Transverse colon (tissue), 4 donors: ENCODE measurements around the gene SUMO2. TPM values are rescaled to one million over a fixed set of nuclear protein-coding genes. Genes with fewer than 3 reads are reported as not detected.
"Not testable (repeated sequence)": the region's sequence is repeated elsewhere in the genome, so short reads cannot be mapped to it uniquely, and the experiment has no call there.

Experiments
- DNase-seq: peaks from one replicate; pipeline ENCODE4 v3.0.0-alpha.2; 2019
- H3K27ac ChIP-seq, 4 donors: fragments of 200-600 bp; sonication (generic); 2 replicates each; pipeline ENCODE4 v1.5.1; 2016 to 2018; ENCODE audit warnings: inconsistent platforms in 4 of 4
- H3K27me3 ChIP-seq: fragments of 200-600 bp; sonication (generic); 2 replicates; pipeline ENCODE4 v1.5.1; 2017; ENCODE audit warnings: inconsistent platforms
- H3K36me3 ChIP-seq, 4 donors: fragments of 200-600 bp; sonication (generic); 2 replicates each; pipeline ENCODE4 v1.5.1; 2017 to 2019; ENCODE audit warnings: inconsistent platforms in 4 of 4
- H3K4me1 ChIP-seq, 4 donors: fragments of 200-600 bp; sonication (generic); 2 replicates each; pipeline ENCODE4 v1.5.1; 2017 to 2020; ENCODE audit warnings: inconsistent platforms in 4 of 4
- H3K4me3 ChIP-seq, 4 donors: fragments of 200-600 bp; sonication (generic); 1 replicate in 1 of 4; 2 replicates in 3 of 4; pipeline versions ENCODE4 v1.5.1 to v1.6.1; 2017 to 2019; ENCODE audit warnings: inconsistent platforms in 4 of 4
- H3K9me3 ChIP-seq, 2 donors: fragments of 200-600 bp; sonication (generic); 2 replicates each; pipeline ENCODE4 v1.5.1; 2017 to 2019; ENCODE audit warnings: inconsistent platforms in 2 of 2
- CTCF ChIP-seq, 5 experiments: fragments of 200-600 bp in 3 of 5; fragments of 450-650 bp in 2 of 5; sonication (generic) in 3 of 5; IDR thresholded peaks; 1 replicate in 2 of 5; 2 replicates in 3 of 5; pipeline ENCODE4 v1.5.1; 2016 to 2017; ENCODE audit warnings: antibody characterized with exemption in 5 of 5, inconsistent platforms in 3 of 5, mild to moderate bottlenecking in 2 of 5, moderate library complexity in 1 of 5
- EP300 ChIP-seq: sonication (generic); formaldehyde crosslinking; IDR thresholded peaks from one replicate; pipeline ENCODE4 v1.6.1; 2017; ENCODE audit warnings: antibody characterized with exemption, low read depth
- POLR2A ChIP-seq: fragments of 450-650 bp; IDR thresholded peaks from one replicate; pipeline ENCODE4 v1.6.1; 2016; ENCODE audit warnings: antibody characterized with exemption, mild to moderate bottlenecking, moderate library complexity
- POLR2AphosphoS5 ChIP-seq, 3 donors: sonication (generic); formaldehyde crosslinking; IDR thresholded peaks; one replicate each; pipeline ENCODE4 v1.6.1; 2016; ENCODE audit warnings: antibody characterized with exemption in 3 of 3
- WGBS, 2 donors: methylation state at CpG; one replicate each; pipeline ENCODE4 v1.1.5; 2018; ENCODE audit warnings: low coverage in 1 of 2; 5-methylcytosine and 5-hydroxymethylcytosine counted together
- in situ Hi-C, 4 donors: fragments of 200-750 bp; cut with MboI; loops; one replicate each; pipeline versions ENCODE4 v1.15.0 to v1.15.1; 2017; ENCODE audit warnings: low sequenced_read_pairs in 3 of 4, low pct_ligation_motif_present in 1 of 4, low pct_unique_long_range_greater_than_20kb in 1 of 4
- intact Hi-C: fragments of 100-400 bp; cut with DNase I; formaldehyde crosslinking; loops from one replicate; pipeline ENCODE4 v1.15.1; 2023; ENCODE audit warnings: low total_unique reads
- total RNA-seq, 4 donors: library from RNA; depleted of rRNA; stranded (reverse); fragments of >200 nt; gene quantifications; one replicate each; pipeline ENCODE4 v1.1.0, GENCODE V29; 2016

Gene SUMO2
- total RNA-seq, 4 donors from 2014 or later: 6.4 to 56.5 (median 47.9) TPM

DNA sequence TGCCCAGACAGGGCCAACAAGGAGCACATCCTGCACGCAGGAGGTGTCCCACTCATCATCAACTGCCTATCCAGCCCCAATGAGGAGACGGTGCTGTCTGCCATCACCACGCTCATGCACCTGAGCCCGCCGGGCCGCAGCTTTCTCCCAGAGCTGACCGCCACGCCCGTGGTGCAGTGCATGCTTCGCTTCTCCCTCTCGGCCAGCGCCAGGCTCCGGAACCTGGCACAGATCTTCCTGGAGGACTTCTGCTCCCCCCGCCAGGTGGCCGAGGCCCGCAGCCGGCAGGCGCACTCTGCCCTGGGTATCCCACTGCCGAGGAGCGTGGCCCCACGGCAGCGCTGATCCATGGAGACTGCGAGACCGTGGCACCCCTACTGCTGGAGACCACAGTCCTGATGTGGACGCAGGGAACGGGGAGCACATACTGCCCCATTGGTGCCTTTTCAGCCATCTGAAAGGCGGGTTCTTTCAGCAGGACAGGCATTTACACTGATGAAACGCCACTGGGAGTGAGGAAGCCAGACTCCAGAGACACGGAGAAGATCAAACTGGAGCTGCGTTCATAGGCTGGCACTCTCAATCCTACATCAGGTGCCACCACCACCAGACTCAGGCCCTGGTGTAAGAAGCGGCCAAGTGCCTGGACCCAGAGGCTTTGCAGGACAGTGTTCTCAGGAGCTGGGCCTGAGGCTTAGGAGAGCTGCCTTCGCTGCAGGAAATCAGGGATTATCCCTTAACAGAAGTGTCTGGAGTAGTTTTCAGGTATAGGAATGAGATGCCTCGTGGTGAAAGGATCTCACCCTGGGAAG lies 53.9 kb downstream of the SUMO2 start:
- no peak for TF ChIP-seq EP300
- no peak for TF ChIP-seq CTCF (IDR thresholded peaks at IDR 0.05)
- no peak for TF ChIP-seq POLR2A
- no peak for TF ChIP-seq POLR2AphosphoS5 (IDR thresholded peaks at IDR 0.05)
- no peak overlapping the region for H3K4me3 ChIP-seq
- 89% methylated on average over 21 of the region's 33 CpGs; no CpG with 5 or more reads in 1 of the 2 donors for WGBS, 2 donors
- H3K27me3 ChIP-seq: no peaks in the 10 kb centered on the region
- peaks cover 10 to 69% (median 38%) of the 10 kb centered on the region in 4 donors for H3K4me1 ChIP-seq
- peak overlapping the region; percentile 54 to 97 (median 72) for H3K27ac ChIP-seq
- no peaks in the 10 kb centered on the region for H3K36me3 ChIP-seq
- DNase-seq: no peak
- in situ Hi-C loops: no loop called here
- H3K9me3 ChIP-seq: no peaks in the 10 kb centered on the region
- intact Hi-C loops: no loop called here

GRCh38 chr17:75127936-75128335 lies 54.8 kb downstream of the SUMO2 start:
- H3K27me3 ChIP-seq, H3K36me3 ChIP-seq, in situ Hi-C loops, H3K4me3 ChIP-seq, H3K9me3 ChIP-seq, intact Hi-C loops: not testable (repeated sequence)
- WGBS, 2 donors: 59 to 68% methylated on average over 5 of the region's 5 CpGs
- DNase-seq: peak; percentile 38
- H3K4me1 ChIP-seq: peaks cover 10 to 79% (median 40%) of the 10 kb centered on the region in 4 donors
- peak overlapping the region; percentile 54 to 97 (median 72) for H3K27ac ChIP-seq

DNA sequence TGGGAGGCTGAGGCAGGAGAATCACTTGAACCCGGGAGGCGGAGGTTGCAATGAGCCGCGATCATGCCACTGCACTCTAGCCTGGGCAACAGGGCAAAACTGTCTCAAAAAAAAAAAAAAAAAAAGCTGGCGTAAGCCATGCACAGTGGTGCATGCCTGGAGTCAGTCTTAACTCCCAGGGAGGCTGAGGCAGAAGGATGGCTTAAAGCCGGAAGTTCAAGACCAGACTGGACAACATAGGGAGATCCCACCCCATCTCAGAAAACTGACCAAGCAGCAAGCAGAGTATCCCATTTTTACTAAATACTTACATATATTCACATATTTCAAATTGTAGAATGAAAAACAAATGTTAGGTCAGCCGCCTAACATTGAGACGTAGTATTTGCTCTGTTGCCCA lies 55.8 kb downstream of the SUMO2 start:
- intact Hi-C loops (no loop called here), in situ Hi-C loops (no loop called here)
- Histone ChIP-seq H3K36me3 (no peaks in the 10 kb centered on the region), H3K4me1 (peaks cover 10 to 85% (median 40%) of the 10 kb centered on the region in 4 donors), H3K9me3 (no peaks in the 10 kb centered on the region), H3K27ac (peak overlapping the region; percentile 54 to 97 (median 72)), H3K27me3 (no peaks in the 10 kb centered on the region), H3K4me3 (no peak overlapping the region)
- TF ChIP-seq EP300: no peak
- TF ChIP-seq POLR2A: no peak
- TF ChIP-seq POLR2AphosphoS5 (IDR thresholded peaks at IDR 0.05): no peak
- no peak for TF ChIP-seq CTCF (IDR thresholded peaks at IDR 0.05)
- WGBS, 2 donors: 93 to 98% methylated on average over 5 to 8 of the region's 8 CpGs
- DNase-seq: no peak

DNA sequence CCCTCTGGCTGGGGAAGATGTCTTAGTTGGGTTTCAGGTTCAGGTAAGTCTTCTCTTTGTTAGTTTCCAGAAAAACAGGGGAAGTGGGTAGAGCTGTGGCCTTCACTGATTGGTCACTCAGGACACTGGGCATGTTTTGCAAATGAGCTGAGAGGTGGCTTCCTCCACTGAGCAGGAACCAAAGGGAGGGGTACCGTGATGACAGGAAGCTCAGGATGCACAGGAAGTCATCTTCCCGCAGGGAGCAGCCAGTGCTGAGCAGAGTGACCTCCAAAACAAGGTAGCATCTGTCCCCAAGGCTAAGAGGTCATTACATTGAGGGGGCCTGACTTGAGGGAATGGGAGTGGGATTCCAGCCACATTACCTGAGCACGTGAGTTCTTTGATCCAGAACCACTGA lies 56.8 kb downstream of the SUMO2 start:
- Histone ChIP-seq H3K27me3 (no peaks in the 10 kb centered on the region), H3K27ac (peak overlapping the region in 3 of 4 donors; percentile 82 to 86 (median 83)), H3K4me3 (no peak overlapping the region), H3K9me3 (no peaks in the 10 kb centered on the region), H3K36me3 (no peaks in the 10 kb centered on the region), H3K4me1 (peaks cover 10 to 85% (median 42%) of the 10 kb centered on the region in 4 donors)
- in situ Hi-C loops: no loop called here
- TF ChIP-seq POLR2A (no peak), POLR2AphosphoS5 (IDR thresholded peaks at IDR 0.05) (no peak), EP300 (no peak), CTCF (IDR thresholded peaks at IDR 0.05) (no peak)
- no peak for DNase-seq
- intact Hi-C loops: no loop called here
- 54 to 63% methylated on average over 2 to 3 of the region's 3 CpGs for WGBS, 2 donors
